Activated naive CD4-positive, alpha-beta T cell treated with anti-CD3 and anti-CD28 coated beads, Interleukin-2, amount 50 U/mL, for 24 hours (primary cell): Measurements from ENCODE around the gene CCDC174.

Experiments used
- H3K27ac Mint-ChIP-seq: one replicate; pipeline ENCODE4 v1.8.0; 2021; ENCODE audit warnings: mild to moderate bottlenecking, mixed read lengths
- H3K27me3 Mint-ChIP-seq: one replicate; pipeline ENCODE4 v1.8.0; 2021; ENCODE audit warnings: mixed read lengths
- H3K36me3 Mint-ChIP-seq: one replicate; pipeline ENCODE4 v1.8.0; 2021; ENCODE audit warnings: mixed read lengths
- H3K4me1 Mint-ChIP-seq: one replicate; pipeline ENCODE4 v1.8.0; 2021; ENCODE audit warnings: mixed read lengths
- H3K4me3 Mint-ChIP-seq: one replicate; pipeline ENCODE4 v1.8.0; 2021; ENCODE audit warnings: mild to moderate bottlenecking, mixed read lengths
- H3K9me3 Mint-ChIP-seq: one replicate; pipeline ENCODE4 v1.8.0; 2021; ENCODE audit warnings: mixed read lengths

Gene CCDC174

GRCh38 chr3:14619605-14620004, 32.0 kb upstream of the CCDC174 start:
- no peak overlapping the region for H3K4me3 Mint-ChIP-seq
- H3K4me1 Mint-ChIP-seq = no peaks in the 10 kb centered on the region
- peaks cover 5% of the 10 kb centered on the region for H3K27me3 Mint-ChIP-seq
- H3K27ac Mint-ChIP-seq = no peak overlapping the region
- H3K9me3 Mint-ChIP-seq = no peaks in the 10 kb centered on the region
- no peaks in the 10 kb centered on the region for H3K36me3 Mint-ChIP-seq

- peaks cover 2% of the 10 kb centered on the region for H3K27me3 Mint-ChIP-seq
- H3K4me1 Mint-ChIP-seq = no peaks in the 10 kb centered on the region
- H3K9me3 Mint-ChIP-seq = no peaks in the 10 kb centered on the region
- no peaks in the 10 kb centered on the region for H3K36me3 Mint-ChIP-seq
- H3K27ac Mint-ChIP-seq = no peak overlapping the region
- no peak overlapping the region for H3K4me3 Mint-ChIP-seq
These were observed 31.1 kb upstream of the CCDC174 start for GRCh38 chr3:14620512-14620911.

- Mint-ChIP-seq H3K27ac (no peak overlapping the region), H3K4me1 (no peaks in the 10 kb centered on the region), H3K4me3 (no peak overlapping the region), H3K27me3 (peaks cover 2% of the 10 kb centered on the region), H3K9me3 (no peaks in the 10 kb centered on the region), H3K36me3 (no peaks in the 10 kb centered on the region)
These were observed 30.5 kb upstream of the CCDC174 start for GRCh38 chr3:14621093-14621492.

GRCh38 chr3:14622368-14622767, 29.2 kb upstream of the CCDC174 start:
- Mint-ChIP-seq H3K27ac (no peak overlapping the region), H3K36me3 (no peaks in the 10 kb centered on the region), H3K9me3 (no peaks in the 10 kb centered on the region), H3K4me3 (no peak overlapping the region), H3K4me1 (no peaks in the 10 kb centered on the region), H3K27me3 (no peaks in the 10 kb centered on the region)

- Mint-ChIP-seq H3K27ac (no peak overlapping the region), H3K27me3 (no peaks in the 10 kb centered on the region), H3K4me1 (no peaks in the 10 kb centered on the region), H3K9me3 (no peaks in the 10 kb centered on the region), H3K36me3 (no peaks in the 10 kb centered on the region), H3K4me3 (no peak overlapping the region)
These were observed 28.0 kb upstream of the CCDC174 start for GRCh38 chr3:14623569-14624051.

GRCh38 chr3:14624498-14624897, 27.1 kb upstream of the CCDC174 start:
- peaks cover under 1% of the 10 kb centered on the region for H3K27me3 Mint-ChIP-seq
- H3K9me3 Mint-ChIP-seq = no peaks in the 10 kb centered on the region
- H3K27ac Mint-ChIP-seq = no peak overlapping the region
- H3K4me1 Mint-ChIP-seq = no peaks in the 10 kb centered on the region
- H3K36me3 Mint-ChIP-seq = no peaks in the 10 kb centered on the region
- H3K4me3 Mint-ChIP-seq = no peak overlapping the region

- H3K27ac Mint-ChIP-seq = no peak overlapping the region
- H3K4me3 Mint-ChIP-seq = no peak overlapping the region
- H3K36me3 Mint-ChIP-seq = no peaks in the 10 kb centered on the region
- no peaks in the 10 kb centered on the region for H3K4me1 Mint-ChIP-seq
- peaks cover 2% of the 10 kb centered on the region for H3K27me3 Mint-ChIP-seq
- no peaks in the 10 kb centered on the region for H3K9me3 Mint-ChIP-seq
These were observed 26.1 kb upstream of the CCDC174 start for GRCh38 chr3:14625443-14625842.

GRCh38 chr3:14627815-14628214, 23.7 kb upstream of the CCDC174 start:
- no peaks in the 10 kb centered on the region for H3K9me3 Mint-ChIP-seq
- no peak overlapping the region for H3K4me3 Mint-ChIP-seq
- H3K27me3 Mint-ChIP-seq = peaks cover 2% of the 10 kb centered on the region
- H3K4me1 Mint-ChIP-seq = no peaks in the 10 kb centered on the region
- H3K36me3 Mint-ChIP-seq = no peaks in the 10 kb centered on the region
- H3K27ac Mint-ChIP-seq = no peak overlapping the region

GRCh38 chr3:14628406-14628805, 23.2 kb upstream of the CCDC174 start:
- H3K9me3 Mint-ChIP-seq = no peaks in the 10 kb centered on the region
- H3K4me1 Mint-ChIP-seq = no peaks in the 10 kb centered on the region
- H3K27ac Mint-ChIP-seq = no peak overlapping the region
- H3K4me3 Mint-ChIP-seq = no peak overlapping the region
- H3K36me3 Mint-ChIP-seq = no peaks in the 10 kb centered on the region
- peaks cover 2% of the 10 kb centered on the region for H3K27me3 Mint-ChIP-seq

GRCh38 chr3:14630404-14631100, 21.0 kb upstream of the CCDC174 start:
- Mint-ChIP-seq H3K9me3 (no peaks in the 10 kb centered on the region), H3K4me3 (no peak overlapping the region), H3K4me1 (no peaks in the 10 kb centered on the region), H3K36me3 (no peaks in the 10 kb centered on the region), H3K27ac (no peak overlapping the region), H3K27me3 (peaks cover 7% of the 10 kb centered on the region)

GRCh38 chr3:14631101-14631497, 20.5 kb upstream of the CCDC174 start:
- Mint-ChIP-seq H3K27ac (no peak overlapping the region), H3K27me3 (peaks cover 7% of the 10 kb centered on the region), H3K4me3 (no peak overlapping the region), H3K9me3 (no peaks in the 10 kb centered on the region), H3K36me3 (no peaks in the 10 kb centered on the region), H3K4me1 (no peaks in the 10 kb centered on the region)

GRCh38 chr3:14631687-14632441, 19.7 kb upstream of the CCDC174 start:
- Mint-ChIP-seq H3K27me3 (peaks cover 10% of the 10 kb centered on the region), H3K27ac (no peak overlapping the region), H3K9me3 (no peaks in the 10 kb centered on the region), H3K4me3 (no peak overlapping the region), H3K4me1 (no peaks in the 10 kb centered on the region), H3K36me3 (no peaks in the 10 kb centered on the region)

GRCh38 chr3:14632442-14632930, 19.1 kb upstream of the CCDC174 start:
- Mint-ChIP-seq H3K9me3 (no peaks in the 10 kb centered on the region), H3K4me1 (no peaks in the 10 kb centered on the region), H3K4me3 (no peak overlapping the region), H3K27ac (peak overlapping the region; percentile 37), H3K27me3 (peaks cover 16% of the 10 kb centered on the region), H3K36me3 (no peaks in the 10 kb centered on the region)

GRCh38 chr3:14633417-14633816, 18.1 kb upstream of the CCDC174 start:
- H3K27me3 Mint-ChIP-seq = peaks cover 21% of the 10 kb centered on the region

GRCh38 chr3:14633819-14634424, 17.6 kb upstream of the CCDC174 start:
- Mint-ChIP-seq H3K36me3 (no peaks in the 10 kb centered on the region), H3K27me3 (peaks cover 22% of the 10 kb centered on the region), H3K27ac (no peak overlapping the region), H3K4me1 (no peaks in the 10 kb centered on the region), H3K9me3 (no peaks in the 10 kb centered on the region), H3K4me3 (no peak overlapping the region)

More at GRCh38 chr3:14633417-14633816, 18.1 kb upstream of the CCDC174 start:
- Mint-ChIP-seq H3K27ac (no peak overlapping the region), H3K4me3 (no peak overlapping the region), H3K36me3 (no peaks in the 10 kb centered on the region), H3K4me1 (no peaks in the 10 kb centered on the region), H3K9me3 (no peaks in the 10 kb centered on the region)
